Prostate gland (tissue), 2 donors: ENCODE results near the gene RAB27B.

Source experiments
- POLR2A ChIP-seq: fragments of 450-650 bp; IDR thresholded peaks from one replicate; pipeline ENCODE4 v1.6.1; 2016; ENCODE audit warnings: antibody characterized with exemption, mild to moderate bottlenecking
- TF ChIP-seq, protein P1 (sequence below), 4 experiments: fragments of 200-600 bp in 2 of 4; fragments of 450-650 bp in 2 of 4; sonication (generic) in 2 of 4; IDR thresholded peaks; 1 replicate in 3 of 4; 2 replicates in 1 of 4; pipeline ENCODE4 v1.5.1; 2016 to 2019; ENCODE audit warnings: antibody characterized with exemption in 4 of 4, mild to moderate bottlenecking in 2 of 4, moderate library complexity in 2 of 4

DNA sequence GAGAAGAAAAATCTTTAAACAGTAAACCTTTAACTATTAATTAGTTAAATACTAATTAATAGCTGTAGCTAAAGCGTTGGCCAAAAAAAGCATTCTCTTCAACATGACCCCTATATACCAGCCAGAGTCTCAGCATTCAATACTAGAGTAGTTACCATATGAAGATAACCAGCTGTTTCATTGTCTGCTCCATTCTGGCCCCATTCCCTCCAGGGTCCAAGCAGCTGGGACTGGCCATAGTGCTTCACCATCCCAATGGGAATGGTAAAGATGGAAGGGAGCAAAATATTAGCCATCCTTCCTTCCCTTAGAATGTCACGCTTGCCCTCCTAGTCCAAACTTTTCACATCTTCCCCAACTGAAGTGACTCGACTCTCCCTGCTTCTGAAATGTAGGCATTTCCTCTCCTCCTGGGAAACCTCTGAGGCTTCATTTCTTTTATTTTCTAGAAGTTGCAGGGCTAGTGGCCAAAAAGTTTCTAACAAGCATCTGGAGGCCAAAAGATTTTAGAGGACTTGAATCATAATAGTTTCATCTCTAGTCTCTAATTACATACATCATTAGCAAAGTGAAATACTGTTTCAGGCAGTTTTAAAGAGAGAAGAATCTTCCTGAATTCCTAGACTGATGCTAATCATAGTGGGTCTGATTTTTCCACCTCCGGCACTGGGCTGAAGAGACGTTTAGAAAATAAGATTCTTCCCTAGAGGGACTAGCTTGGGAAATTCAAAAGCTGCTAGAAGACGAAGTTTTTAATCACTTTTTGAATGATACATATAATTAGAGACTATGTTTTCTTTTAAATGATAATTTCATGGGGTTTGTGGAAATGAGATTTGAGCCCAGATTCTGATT is 78.3 kb downstream of the RAB27B start:
- TF ChIP-seq, protein P1, sequence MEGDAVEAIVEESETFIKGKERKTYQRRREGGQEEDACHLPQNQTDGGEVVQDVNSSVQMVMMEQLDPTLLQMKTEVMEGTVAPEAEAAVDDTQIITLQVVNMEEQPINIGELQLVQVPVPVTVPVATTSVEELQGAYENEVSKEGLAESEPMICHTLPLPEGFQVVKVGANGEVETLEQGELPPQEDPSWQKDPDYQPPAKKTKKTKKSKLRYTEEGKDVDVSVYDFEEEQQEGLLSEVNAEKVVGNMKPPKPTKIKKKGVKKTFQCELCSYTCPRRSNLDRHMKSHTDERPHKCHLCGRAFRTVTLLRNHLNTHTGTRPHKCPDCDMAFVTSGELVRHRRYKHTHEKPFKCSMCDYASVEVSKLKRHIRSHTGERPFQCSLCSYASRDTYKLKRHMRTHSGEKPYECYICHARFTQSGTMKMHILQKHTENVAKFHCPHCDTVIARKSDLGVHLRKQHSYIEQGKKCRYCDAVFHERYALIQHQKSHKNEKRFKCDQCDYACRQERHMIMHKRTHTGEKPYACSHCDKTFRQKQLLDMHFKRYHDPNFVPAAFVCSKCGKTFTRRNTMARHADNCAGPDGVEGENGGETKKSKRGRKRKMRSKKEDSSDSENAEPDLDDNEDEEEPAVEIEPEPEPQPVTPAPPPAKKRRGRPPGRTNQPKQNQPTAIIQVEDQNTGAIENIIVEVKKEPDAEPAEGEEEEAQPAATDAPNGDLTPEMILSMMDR (IDR thresholded peaks at IDR 0.05): no peak
- TF ChIP-seq POLR2A: no peak
